HCT116 (cell line): ENCODE measurements around the gene SLC18A2. TPM values are rescaled to one million over a fixed set of nuclear protein-coding genes. Genes with fewer than 3 reads are reported as not detected.

Source experiments
- ATAC-seq: fragments of 200-7000 bp; cut with Tn5 transposase; 2 replicates; pipeline ENCODE4 v1.9.1; 2020; ENCODE audit warnings: mild to moderate bottlenecking, moderate library complexity
- BruUV-seq: library from RNA; stranded (reverse); fragments of 400-500 nt; replicated peaks from 2 replicates; lab custom pipeline; 2021; lab: Mats Ljungman, UMichigan
- CTCF ChIA-PET: fragments of 300-600 bp; sonication (Branson Sonifier 250); formaldehyde crosslinking; loops from one replicate; lab custom pipeline; 2021; ENCODE audit warnings: antibody characterized with exemption; lab: Charles Lee
- POLR2A ChIA-PET: fragments of 300-600, 350-600 bp; sonication (Branson Sonifier 250); formaldehyde crosslinking; loops from one replicate; lab custom pipeline; 2021; ENCODE audit warnings: antibody characterized with exemption; lab: Charles Lee
- RAD21 ChIA-PET, 2 experiments: fragments of 300-600 bp; sonication (Branson Sonifier 250); formaldehyde crosslinking; loops; one replicate each; lab custom pipeline; 2023; ENCODE audit warnings: low total read pairs in 2 of 2; ENCODE audit not compliant: uncharacterized antibody in 2 of 2, unreplicated experiment in 2 of 2, low non-redundant PET in 1 of 2; lab: Charles Lee
- DNase-seq: peaks from one replicate; pipeline ENCODE4 v3.0.0-alpha.2; 2010; ENCODE audit warnings: low read depth, low spot score
- H2AFZ ChIP-seq: fragments of 200-600 bp; shearing (Covaris generic), sonication (generic); 2 replicates; pipeline ENCODE4 v1.6.1; 2017; ENCODE audit warnings: low read depth, mixed run types, mixed read lengths, antibody characterized with exemption, low read length; ENCODE audit not compliant: poor library complexity, severe bottlenecking
- H3K27ac ChIP-seq: 2 replicates; pipeline ENCODE4 v1.5.1; 2012; ENCODE audit warnings: low read depth, low read length
- H3K27me3 ChIP-seq: fragments of 200-600 bp; sonication (generic); 2 replicates; pipeline ENCODE4 v1.6.1; 2016; ENCODE audit warnings: mixed run types, low read length, mixed read lengths; ENCODE audit not compliant: insufficient read depth
- H3K36me3 ChIP-seq, 2 experiments: fragments of 200-500 bp in 1 of 2; fragments of 200-600 bp in 1 of 2; sonication (Bioruptor generic) in 1 of 2; sonication (generic) in 1 of 2; 2 replicates each; pipeline versions ENCODE4 v1.5.1 to v1.6.1; 2014 to 2016; ENCODE audit warnings: low read length in 2 of 2, inconsistent platforms in 1 of 2, mixed read lengths in 1 of 2, mixed run types in 1 of 2; ENCODE audit not compliant: insufficient read depth in 2 of 2, control insufficient read depth in 1 of 2
- H3K4me1 ChIP-seq, 2 experiments: fragments of 200-600 bp in 1 of 2; sonication (generic) in 1 of 2; 2 replicates each; pipeline versions ENCODE4 v1.5.1 to v1.6.1; 2012 to 2017; ENCODE audit warnings: low read length in 2 of 2, inconsistent platforms in 1 of 2, mild to moderate bottlenecking in 1 of 2, mixed read lengths in 1 of 2, mixed run types in 1 of 2, moderate library complexity in 1 of 2; ENCODE audit not compliant: insufficient read depth in 2 of 2, control insufficient read depth in 1 of 2
- H3K4me2 ChIP-seq: fragments of 200-600 bp; sonication (generic); 2 replicates; pipeline ENCODE4 v1.6.1; 2017; ENCODE audit warnings: mixed run types, low read length, mixed read lengths
- H3K4me3 ChIP-seq, 2 experiments: fragments of 200-600 bp in 1 of 2; sonication (generic) in 1 of 2; replicated peaks in 1 of 2; 2 replicates each; pipeline ENCODE4 v1.5.1; 2011 to 2016; ENCODE audit warnings: low read length in 2 of 2, control low read depth in 1 of 2, low read depth in 1 of 2, mild to moderate bottlenecking in 1 of 2, mixed read lengths in 1 of 2, mixed run types in 1 of 2
- H3K79me2 ChIP-seq: fragments of 200-600 bp; sonication (generic); 2 replicates; pipeline ENCODE4 v1.6.1; 2017; ENCODE audit warnings: mild to moderate bottlenecking, mixed run types, low read length, moderate library complexity, mixed read lengths; ENCODE audit not compliant: insufficient read depth
- H3K9ac ChIP-seq: fragments of 200-600 bp; sonication (generic); 2 replicates; pipeline ENCODE4 v1.6.1; 2016; ENCODE audit warnings: low read length, mixed read lengths
- H3K9me2 ChIP-seq: fragments of 200-600 bp; sonication (generic), shearing (Covaris generic); 2 replicates; pipeline ENCODE4 v1.6.1; 2017; ENCODE audit warnings: mixed run types, mild to moderate bottlenecking, moderate library complexity; ENCODE audit not compliant: insufficient read depth
- H3K9me3 ChIP-seq, 2 experiments: fragments of 200-500 bp in 1 of 2; fragments of 200-600 bp in 1 of 2; sonication (Bioruptor generic) in 1 of 2; sonication (generic) in 1 of 2; 2 replicates each; pipeline ENCODE4 v1.6.1; 2014 to 2017; ENCODE audit warnings: low read length in 2 of 2, mixed read lengths in 2 of 2, inconsistent platforms in 1 of 2, low read depth in 1 of 2, mild to moderate bottlenecking in 1 of 2, mixed run types in 1 of 2, moderate library complexity in 1 of 2; ENCODE audit not compliant: control insufficient read depth in 1 of 2, insufficient read depth in 1 of 2
- H4K20me1 ChIP-seq: fragments of 200-600 bp; sonication (generic), shearing (Covaris generic); 2 replicates; pipeline ENCODE4 v1.6.1; 2017; ENCODE audit warnings: mixed run types, mild to moderate bottlenecking, moderate library complexity; ENCODE audit not compliant: insufficient read depth
- ATF3 ChIP-seq: IDR thresholded peaks from 2 replicates; pipeline ENCODE4 v1.6.1; 2012
- ELF1 ChIP-seq: IDR thresholded peaks from 2 replicates; pipeline ENCODE4 v1.6.1; 2012; ENCODE audit warnings: low read depth, borderline replicate concordance
- EZH2 ChIP-seq: fragments of 200-600 bp; sonication (generic); IDR thresholded peaks from 2 replicates; pipeline ENCODE4 v1.6.1; 2017; ENCODE audit warnings: antibody characterized with exemption, mixed run types
- JUND ChIP-seq: IDR thresholded peaks from 2 replicates; pipeline ENCODE4 v1.6.1; 2012
- MAX ChIP-seq: IDR thresholded peaks from 2 replicates; pipeline ENCODE4 v1.6.1; 2012
- POLR2AphosphoS5 ChIP-seq: IDR thresholded peaks from 2 replicates; pipeline ENCODE4 v1.6.1; 2011; ENCODE audit warnings: mild to moderate bottlenecking, low read depth, low read length, moderate library complexity
- REST ChIP-seq: IDR thresholded peaks from 2 replicates; pipeline ENCODE4 v1.6.1; 2012; ENCODE audit warnings: low read depth
- SIN3A ChIP-seq: IDR thresholded peaks from 2 replicates; pipeline ENCODE4 v1.6.1; 2012; ENCODE audit warnings: low read depth
- SP1 ChIP-seq: IDR thresholded peaks from 2 replicates; pipeline ENCODE4 v1.6.1; 2012; ENCODE audit warnings: low read depth
- SRF ChIP-seq: IDR thresholded peaks from 2 replicates; pipeline ENCODE4 v1.6.1; 2012; ENCODE audit warnings: low read depth
- ZNF274 ChIP-seq: fragments of 200-500 bp; sonication (Bioruptor generic); IDR thresholded peaks from 2 replicates; pipeline ENCODE4 v1.6.1; 2014; ENCODE audit warnings: mild to moderate bottlenecking, low read depth, low read length, inconsistent platforms
- intact Hi-C: fragments of 100-400 bp; cut with micrococcal nuclease; formaldehyde crosslinking; loops from 2 replicates; pipeline ENCODE4 v1.10.0; 2022
- total RNA-seq: library from RNA; stranded (reverse); gene quantifications from one replicate; pipeline ENCODE4 v1.2.1, GENCODE V29; 2021; ENCODE audit not compliant: unreplicated experiment

SLC18A2 gene
- total RNA-seq, 1 experiment from 2014 or later = not detected

- Histone ChIP-seq H3K9me2 (no peaks in the 10 kb centered on the region), H3K27ac (no peak overlapping the region), H3K4me1 (no peaks in the 10 kb centered on the region), H3K36me3 (no peaks in the 10 kb centered on the region), H3K9ac (no peak overlapping the region), H4K20me1 (no peaks in the 10 kb centered on the region), H3K9me3 (no peaks in the 10 kb centered on the region), H3K4me3 (no peak overlapping the region), H2AFZ (no peak overlapping the region), H3K27me3 (peaks cover 45% of the 10 kb centered on the region), H3K79me2 (no peaks in the 10 kb centered on the region), H3K4me2 (no peak overlapping the region)
- RAD21 ChIA-PET = no interaction called here
- DNase-seq (no peak), ATAC-seq (no peak)
- CTCF ChIA-PET = no interaction called here
- intact Hi-C loops = no loop called here
- POLR2A ChIA-PET = no interaction called here
- BruUV-seq = no TSS peak
- TF ChIP-seq EZH2 (no peak), JUND (no peak)
Observed at GRCh38 chr10:117256910-117257309, 16.0 kb downstream of the SLC18A2 start.

GRCh38 chr10:117257721-117258120 is 16.8 kb downstream of the SLC18A2 start:
- POLR2A ChIA-PET = no interaction called here
- Histone ChIP-seq H3K4me2 (no peak overlapping the region), H3K27ac (no peak overlapping the region)

More at GRCh38 chr10:117257721-117258120, 16.8 kb downstream of the SLC18A2 start:
- Histone ChIP-seq H3K9ac (no peak overlapping the region), H4K20me1 (no peaks in the 10 kb centered on the region), H3K4me3 (no peak overlapping the region), H3K9me2 (no peaks in the 10 kb centered on the region), H3K9me3 (no peaks in the 10 kb centered on the region), H3K36me3 (no peaks in the 10 kb centered on the region), H3K27me3 (peaks cover 40% of the 10 kb centered on the region), H3K4me1 (no peaks in the 10 kb centered on the region), H3K79me2 (no peaks in the 10 kb centered on the region), H2AFZ (no peak overlapping the region)
- RAD21 ChIA-PET = no interaction called here
- BruUV-seq = no TSS peak
- no peak for TF ChIP-seq SIN3A
- no peak for TF ChIP-seq EZH2
- no peak for TF ChIP-seq POLR2AphosphoS5
- no peak for TF ChIP-seq SRF
- TF ChIP-seq ELF1 = no peak
- no peak for TF ChIP-seq ATF3
- TF ChIP-seq MAX = no peak
- TF ChIP-seq REST = no peak
- no peak for TF ChIP-seq ZNF274
- TF ChIP-seq SP1 = no peak
- intact Hi-C loops = no loop called here
- ATAC-seq (no peak), DNase-seq (no peak)
- CTCF ChIA-PET = no interaction called here
